ENCODE measurements around the gene DUSP12. TPM values are rescaled to one million over a fixed set of nuclear protein-coding genes. Genes with fewer than 3 reads are reported as not detected.

The DUSP12 gene
- polyA plus RNA-seq, 1 of the 3 experiments (the other 2 are of a cell fraction): 41.7 TPM

DNA sequence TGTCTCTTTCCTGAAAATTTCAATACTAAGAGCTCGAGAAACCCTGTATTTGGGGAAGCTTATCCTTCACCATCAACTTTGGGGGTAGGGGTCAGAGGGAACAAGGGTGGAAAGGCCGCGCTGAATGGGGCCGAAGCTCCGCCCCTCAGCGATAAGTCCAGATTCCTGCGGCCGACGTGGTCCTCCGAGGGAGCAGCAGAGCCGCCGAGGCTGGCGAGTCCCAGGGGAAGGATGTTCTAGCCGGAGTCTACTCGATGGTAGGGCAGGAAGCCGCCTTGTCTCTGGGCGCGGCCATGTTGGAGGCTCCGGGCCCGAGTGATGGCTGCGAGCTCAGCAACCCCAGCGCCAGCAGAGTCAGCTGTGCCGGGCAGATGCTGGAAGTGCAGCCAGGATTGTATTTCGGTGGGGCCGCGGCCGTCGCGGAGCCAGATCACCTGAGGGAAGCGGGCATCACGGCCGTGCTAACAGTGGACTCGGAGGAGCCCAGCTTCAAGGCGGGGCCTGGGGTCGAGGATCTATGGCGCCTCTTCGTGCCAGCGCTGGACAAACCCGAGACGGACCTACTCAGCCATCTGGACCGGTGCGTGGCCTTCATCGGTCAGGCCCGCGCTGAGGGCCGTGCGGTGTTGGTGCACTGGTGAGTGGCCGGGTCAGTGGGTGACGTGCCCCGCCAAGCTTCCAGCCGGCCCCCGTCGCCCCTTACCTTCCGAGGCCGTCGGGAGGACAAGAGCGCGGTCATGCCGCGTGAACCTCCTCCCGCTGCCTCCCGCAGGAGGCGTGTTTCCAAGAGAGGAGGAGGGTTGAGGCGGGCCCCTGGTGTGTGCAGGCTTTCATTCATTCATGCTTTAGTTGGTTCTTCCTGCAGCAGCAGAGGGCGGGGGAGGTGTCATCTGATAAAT is at the start of gene DUSP12 (continued):
- TF ChIP-seq SIN3A (IDR thresholded peaks at IDR 0.05; ENCODE audit: borderline replicate concordance, low read depth, low read length) (peak; percentile 30; the same call in 1 of the 2 replicates), NRF1 (IDR thresholded peaks at IDR 0.05; ENCODE audit: low read depth, low read length) (no peak), GABPA (IDR thresholded peaks at IDR 0.05; ENCODE audit: low read depth) (peak; percentile 70), JUND (IDR thresholded peaks at IDR 0.05) (no peak), RXRA (IDR thresholded peaks at IDR 0.05; ENCODE audit: borderline replicate concordance, low read depth) (no peak), RFX5 (IDR thresholded peaks at IDR 0.05; ENCODE audit: low read length) (no peak), FOXM1 (IDR thresholded peaks at IDR 0.05; ENCODE audit: low read depth) (no peak), CHD2 (IDR thresholded peaks at IDR 0.05; ENCODE audit: low read length, partially characterized antibody) (peak; percentile 32), MXI1 (IDR thresholded peaks at IDR 0.05; ENCODE audit: low read depth, low read length) (peak; percentile 85)
- TF ChIP-seq, protein P1, sequence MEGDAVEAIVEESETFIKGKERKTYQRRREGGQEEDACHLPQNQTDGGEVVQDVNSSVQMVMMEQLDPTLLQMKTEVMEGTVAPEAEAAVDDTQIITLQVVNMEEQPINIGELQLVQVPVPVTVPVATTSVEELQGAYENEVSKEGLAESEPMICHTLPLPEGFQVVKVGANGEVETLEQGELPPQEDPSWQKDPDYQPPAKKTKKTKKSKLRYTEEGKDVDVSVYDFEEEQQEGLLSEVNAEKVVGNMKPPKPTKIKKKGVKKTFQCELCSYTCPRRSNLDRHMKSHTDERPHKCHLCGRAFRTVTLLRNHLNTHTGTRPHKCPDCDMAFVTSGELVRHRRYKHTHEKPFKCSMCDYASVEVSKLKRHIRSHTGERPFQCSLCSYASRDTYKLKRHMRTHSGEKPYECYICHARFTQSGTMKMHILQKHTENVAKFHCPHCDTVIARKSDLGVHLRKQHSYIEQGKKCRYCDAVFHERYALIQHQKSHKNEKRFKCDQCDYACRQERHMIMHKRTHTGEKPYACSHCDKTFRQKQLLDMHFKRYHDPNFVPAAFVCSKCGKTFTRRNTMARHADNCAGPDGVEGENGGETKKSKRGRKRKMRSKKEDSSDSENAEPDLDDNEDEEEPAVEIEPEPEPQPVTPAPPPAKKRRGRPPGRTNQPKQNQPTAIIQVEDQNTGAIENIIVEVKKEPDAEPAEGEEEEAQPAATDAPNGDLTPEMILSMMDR (IDR thresholded peaks at IDR 0.05): peak; percentile 19
- TF ChIP-seq, protein P2, sequence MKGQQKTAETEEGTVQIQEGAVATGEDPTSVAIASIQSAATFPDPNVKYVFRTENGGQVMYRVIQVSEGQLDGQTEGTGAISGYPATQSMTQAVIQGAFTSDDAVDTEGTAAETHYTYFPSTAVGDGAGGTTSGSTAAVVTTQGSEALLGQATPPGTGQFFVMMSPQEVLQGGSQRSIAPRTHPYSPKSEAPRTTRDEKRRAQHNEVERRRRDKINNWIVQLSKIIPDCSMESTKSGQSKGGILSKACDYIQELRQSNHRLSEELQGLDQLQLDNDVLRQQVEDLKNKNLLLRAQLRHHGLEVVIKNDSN (IDR thresholded peaks at IDR 0.05; ENCODE audit: borderline replicate concordance, low read depth): no peak

- CTCF ChIA-PET: no interaction called here
- peaks cover 0 to 4% of the 10 kb centered on the region in 2 experiments; a peak in 1 of 4 replicates for H3K4me1 ChIP-seq (ENCODE audit: control insufficient read depth in 1 of 2, insufficient read depth in 2 of 2, low read depth in 1 of 2, low read length in 1 of 2)
- no peaks in the 10 kb centered on the region for H3K79me2 ChIP-seq (ENCODE audit: insufficient read depth)
- no peaks in the 10 kb centered on the region for H3K9me2 ChIP-seq
- TF ChIP-seq ZBTB33 (IDR thresholded peaks at IDR 0.05; ENCODE audit: borderline replicate concordance, low read depth) (no peak), TEAD4 (IDR thresholded peaks at IDR 0.05; ENCODE audit: borderline replicate concordance, insufficient read depth) (no peak), RCOR1 (IDR thresholded peaks at IDR 0.05; ENCODE audit: low read length) (no peak), YY1 (IDR thresholded peaks at IDR 0.05; ENCODE audit: low read depth) (no peak), FOXM1 (IDR thresholded peaks at IDR 0.05; ENCODE audit: low read depth) (no peak), GABPA (IDR thresholded peaks at IDR 0.05; ENCODE audit: low read depth) (no peak), MAX (IDR thresholded peaks at IDR 0.05; ENCODE audit: low read depth) (no peak), RFX5 (IDR thresholded peaks at IDR 0.05; ENCODE audit: low read length) (no peak), POLR2AphosphoS5 (IDR thresholded peaks at IDR 0.05; ENCODE audit: low read depth, low read length) (no peak)
- no peaks in the 10 kb centered on the region for H4K20me1 ChIP-seq (ENCODE audit: insufficient read depth)
- no peak overlapping the region for H3K27ac ChIP-seq (ENCODE audit: low read depth in 2 of 2, low read length in 1 of 2)
- H3K36me3 ChIP-seq (replicated peaks in 1 of 2; ENCODE audit: control insufficient read depth in 1 of 2, insufficient read depth in 2 of 2, low read length in 1 of 2): no peaks in the 10 kb centered on the region
- no peak for DNase-seq
- H3K9ac ChIP-seq: no peak overlapping the region
- 0 out of 2 replicates have a peak overlapping the region, but pooled peaks have one; percentile 6 for H2AFZ ChIP-seq (ENCODE audit: low read depth)
- 17% methylated on average over 8 of the region's 8 CpGs for WGBS (ENCODE audit: low lambda C conversion rate)
- H3K27me3 ChIP-seq (ENCODE audit: insufficient read depth): no peaks in the 10 kb centered on the region; the same call in 1 of the 2 replicates
- no peaks in the 10 kb centered on the region for H3K9me3 ChIP-seq
- no peak overlapping the region for H3K4me2 ChIP-seq
- POLR2A ChIA-PET: no interaction called here
- peaks cover 17% of the 10 kb centered on the region for H3F3A ChIP-seq (replicated peaks; ENCODE audit: insufficient read depth)
- H3K4me3 ChIP-seq (ENCODE audit: low read depth in 2 of 2, low read length in 1 of 2): no peak overlapping the region
Observed at GRCh38 chr1:161702250-161702649, 47.3 kb upstream of the DUSP12 start.

Measured in SK-N-SH (cell line).